ENCODE measurements around the gene WIPI1.
A peak's percentile ranks its signal among the peaks of the same experiment; 100 is the strongest.
"Not testable (repeated sequence)": the region's sequence is repeated elsewhere in the genome, so short reads cannot be mapped to it uniquely, and the experiment has no call there.

WIPI1 gene

GRCh38 chr17:68421486-68421885 lies 35.8 kb downstream of the WIPI1 start:
- DNase-seq (ENCODE audit: low read depth): no peak
- no peak overlapping the region for H3K4me3 ChIP-seq (ENCODE audit: low read length)
- no peak for TF ChIP-seq CTCF (IDR thresholded peaks at IDR 0.05; ENCODE audit: insufficient read depth, low read depth, low read length, missing control alignments)

DNA sequence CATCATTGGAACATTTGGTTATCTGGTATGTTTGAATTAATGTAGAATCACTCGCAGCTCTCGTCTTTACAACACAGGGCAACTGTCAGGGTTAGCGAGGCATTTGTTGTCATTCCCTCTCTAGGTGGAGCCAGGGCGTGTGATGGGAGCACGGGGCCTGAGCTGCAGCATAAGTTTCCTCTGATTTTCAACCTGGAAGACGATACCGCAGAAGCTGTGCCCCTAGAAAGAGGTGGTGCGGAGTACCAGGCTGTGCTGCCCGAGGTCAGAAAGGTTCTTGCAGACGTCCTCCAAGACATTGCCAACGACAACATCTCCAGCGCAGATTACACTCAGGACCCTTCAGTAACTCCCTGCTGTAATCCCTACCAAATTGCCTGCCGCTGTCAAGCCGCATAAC lies 37.2 kb downstream of the WIPI1 start:
- TF ChIP-seq CTCF (IDR thresholded peaks at IDR 0.05; ENCODE audit: insufficient read depth, low read depth, low read length, missing control alignments): no peak
- no peak overlapping the region for H3K4me3 ChIP-seq (ENCODE audit: low read length)
- DNase-seq (ENCODE audit: low read depth): no peak

- DNase-seq (ENCODE audit: low read depth): no peak
- H3K4me3 ChIP-seq (ENCODE audit: low read length): no peak overlapping the region
- no peak for TF ChIP-seq CTCF (IDR thresholded peaks at IDR 0.05; ENCODE audit: insufficient read depth, low read depth, low read length, missing control alignments)
These were observed 38.4 kb downstream of the WIPI1 start for GRCh38 chr17:68418876-68419275.

GRCh38 chr17:68417317-68417716 lies 40.0 kb downstream of the WIPI1 start:
- no peak overlapping the region for H3K4me3 ChIP-seq (ENCODE audit: low read length)
- no peak for TF ChIP-seq CTCF (IDR thresholded peaks at IDR 0.05; ENCODE audit: insufficient read depth, low read depth, low read length, missing control alignments)
- DNase-seq (ENCODE audit: low read depth): no peak

GRCh38 chr17:68414901-68415300 lies 42.4 kb downstream of the WIPI1 start:
- not testable (repeated sequence) for DNase-seq (ENCODE audit: low read depth); H3K4me3 ChIP-seq (ENCODE audit: low read length)

- peak overlapping the region; percentile 30 for H3K4me3 ChIP-seq (ENCODE audit: low read length)
- peak; percentile 47 for DNase-seq (ENCODE audit: low read depth)
These were observed 43.4 kb downstream of the WIPI1 start for GRCh38 chr17:68413597-68414560.

DNA sequence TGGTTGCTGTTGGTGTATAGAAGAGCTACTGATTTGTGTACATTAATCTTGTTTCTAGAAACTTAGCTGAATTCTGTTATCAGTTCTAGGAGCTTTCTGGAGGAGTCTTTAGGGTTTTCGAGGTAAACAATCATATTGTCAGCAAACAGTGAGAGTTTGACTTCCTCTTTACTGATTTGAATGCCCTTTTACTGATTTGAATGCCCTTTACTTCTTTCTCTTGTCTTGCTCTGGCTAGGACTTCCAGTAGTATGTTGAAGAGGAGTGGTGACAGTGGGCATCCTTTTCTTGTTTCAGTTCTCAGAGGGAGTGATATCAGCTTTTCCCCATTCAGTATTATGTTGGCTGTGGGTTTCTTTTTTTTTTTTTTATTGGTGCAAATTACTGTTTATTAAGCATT lies 49.6 kb downstream of the WIPI1 start:
- not testable (repeated sequence) for H3K4me3 ChIP-seq (ENCODE audit: low read length); DNase-seq (ENCODE audit: low read depth)

DNA sequence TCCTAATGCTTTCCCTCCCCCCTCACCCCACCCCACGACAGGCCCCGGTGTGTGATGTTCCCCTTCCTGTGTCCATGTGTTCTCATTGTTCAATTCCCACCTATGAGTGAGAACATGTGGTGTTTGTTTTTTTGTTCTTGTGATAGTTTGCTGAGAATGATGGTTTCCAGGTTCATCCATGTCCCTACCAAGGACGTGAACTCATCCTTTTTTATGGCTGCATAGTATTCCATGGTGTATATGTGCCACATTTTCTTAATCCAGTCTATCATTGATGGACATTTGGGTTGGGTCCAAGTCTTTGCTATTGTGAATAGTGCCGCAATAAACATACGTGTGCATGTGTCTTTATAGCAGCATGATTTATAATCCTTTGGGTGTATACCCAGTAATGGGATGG lies 53.5 kb downstream of the WIPI1 start:
- DNase-seq (ENCODE audit: low read depth); H3K4me3 ChIP-seq (ENCODE audit: low read length): not testable (repeated sequence)

DNA sequence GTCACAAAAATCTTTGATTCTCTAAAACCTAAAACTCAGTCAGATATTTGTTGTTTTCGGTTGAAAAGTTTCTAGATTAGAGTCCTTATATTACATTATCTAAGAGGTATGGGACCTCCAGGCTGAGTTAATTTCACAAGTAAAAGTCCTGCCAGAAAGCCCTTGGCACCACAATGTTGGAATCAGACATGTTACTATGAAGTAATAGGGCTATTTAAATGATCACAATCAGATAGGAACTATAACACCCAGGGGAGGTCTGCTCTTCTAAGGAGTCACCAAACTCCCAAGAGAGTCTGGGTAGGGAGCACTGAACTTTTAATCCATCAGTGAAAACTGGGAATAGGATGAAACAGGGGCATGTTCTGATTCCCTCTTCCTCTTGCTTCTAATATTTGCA lies 54.2 kb downstream of the WIPI1 start:
- no peak for TF ChIP-seq CTCF (IDR thresholded peaks at IDR 0.05; ENCODE audit: insufficient read depth, low read depth, low read length, missing control alignments)
- no peak overlapping the region for H3K4me3 ChIP-seq (ENCODE audit: low read length)
- DNase-seq (ENCODE audit: low read depth): no peak
